MV-4-11 (cell line): ENCODE results near the gene HSPB1.
"Not testable (repeated sequence)": the region's sequence is repeated elsewhere in the genome, so short reads cannot be mapped to it uniquely, and the experiment has no call there.

ENCODE experiments used
- DNase-seq: peaks from one replicate; lab custom pipeline; 2025; lab: John Stamatoyannopoulos, UW

Gene HSPB1

GRCh38 chr7:76302347-76303201 is at the start of gene HSPB1:
TSS of gene HSPB1 (plus strand) at chr7:76302673. CDS start at chr7:76302713, 40 bp downstream.
- DNase-seq, result peak; percentile 82

GRCh38 chr7:76254781-76255180 is 47.7 kb upstream of the HSPB1 start:
- DNase-seq, result no peak

- DNase-seq, result no peak
Measured at GRCh38 chr7:76257973-76258372, 44.5 kb upstream of the HSPB1 start.

- no peak for DNase-seq
Measured at GRCh38 chr7:76259124-76260093, 43.1 kb upstream of the HSPB1 start.

GRCh38 chr7:76260171-76260703 is 42.2 kb upstream of the HSPB1 start:
- no peak for DNase-seq

- DNase-seq, result no peak
Measured at GRCh38 chr7:76261329-76261728, 41.1 kb upstream of the HSPB1 start.

DNA sequence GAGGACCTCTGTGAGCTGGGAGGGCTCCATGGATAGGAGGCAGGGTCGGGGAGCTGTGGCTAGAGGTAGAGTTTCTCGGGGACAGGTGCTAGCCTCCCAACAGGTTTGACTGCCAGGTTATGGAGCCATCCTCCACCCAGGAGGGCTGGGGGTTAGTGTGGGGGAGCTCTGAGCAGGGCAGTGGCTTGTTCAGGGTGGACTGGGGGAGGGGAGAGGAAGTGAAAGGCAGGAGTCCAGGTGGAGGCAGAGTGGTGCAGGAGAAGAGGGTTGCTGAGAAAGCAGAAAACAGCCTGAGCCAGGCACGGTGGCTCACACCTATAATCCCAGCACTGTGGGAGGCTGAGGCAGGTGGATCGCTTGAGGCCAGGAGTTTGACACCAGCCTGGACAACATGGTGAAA is 40.5 kb upstream of the HSPB1 start:
- DNase-seq, result no peak

DNA sequence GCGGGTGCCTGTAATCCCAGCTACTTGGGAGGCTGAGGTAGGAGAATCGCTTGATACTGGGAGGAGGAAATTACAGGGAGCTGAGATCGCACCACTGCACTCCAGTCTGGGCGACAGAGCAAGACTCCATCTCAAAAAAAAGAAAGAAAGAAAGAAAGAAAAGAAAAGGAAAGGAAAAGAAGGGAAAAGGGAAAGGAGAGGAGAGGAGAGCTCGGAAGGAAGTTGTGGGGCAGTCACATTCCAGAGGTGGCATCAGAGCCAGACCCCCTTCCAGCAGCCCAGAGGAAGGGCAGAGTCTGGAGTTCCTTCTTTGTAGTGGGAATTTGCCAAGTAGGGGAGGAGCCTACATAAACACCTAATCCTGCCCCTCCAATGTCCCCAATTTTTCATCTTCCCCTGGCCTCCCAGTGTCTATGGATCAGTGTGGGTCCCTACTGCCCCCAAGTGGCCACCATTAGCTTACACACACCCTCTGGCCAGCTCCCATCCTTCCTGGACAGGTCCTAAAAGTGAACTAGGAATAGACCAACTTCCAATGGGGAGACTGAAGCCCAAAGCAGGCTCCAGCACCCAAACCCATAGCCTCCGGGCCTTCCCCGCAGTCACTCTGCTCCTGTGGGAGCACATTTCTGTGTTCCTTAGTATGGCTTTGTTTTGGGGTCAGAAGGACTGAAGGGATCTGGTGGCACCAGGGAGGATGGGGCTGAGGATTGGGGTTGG is 39.6 kb upstream of the HSPB1 start:
- peak; percentile 32 for DNase-seq

DNA sequence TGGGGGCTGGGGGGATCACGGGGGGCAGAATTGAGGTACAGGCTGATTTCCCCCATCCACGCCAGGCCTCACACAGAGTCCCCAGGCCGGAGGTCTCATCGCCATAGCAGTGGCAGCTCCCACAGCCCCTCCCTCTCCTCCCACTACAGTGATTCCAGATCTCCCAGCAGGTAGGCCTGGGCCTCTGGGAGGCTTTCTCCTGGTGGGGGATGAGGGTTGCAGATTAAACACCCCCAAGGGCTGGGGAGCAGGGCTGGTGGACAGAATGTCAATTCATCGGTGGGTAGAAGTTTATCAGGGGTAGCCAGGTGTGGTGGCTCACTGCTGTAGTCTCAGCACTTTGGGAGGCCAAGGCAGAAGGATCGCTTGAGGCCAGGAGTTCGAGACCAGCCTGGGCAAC is 37.2 kb upstream of the HSPB1 start:
- DNase-seq, result no peak

DNA sequence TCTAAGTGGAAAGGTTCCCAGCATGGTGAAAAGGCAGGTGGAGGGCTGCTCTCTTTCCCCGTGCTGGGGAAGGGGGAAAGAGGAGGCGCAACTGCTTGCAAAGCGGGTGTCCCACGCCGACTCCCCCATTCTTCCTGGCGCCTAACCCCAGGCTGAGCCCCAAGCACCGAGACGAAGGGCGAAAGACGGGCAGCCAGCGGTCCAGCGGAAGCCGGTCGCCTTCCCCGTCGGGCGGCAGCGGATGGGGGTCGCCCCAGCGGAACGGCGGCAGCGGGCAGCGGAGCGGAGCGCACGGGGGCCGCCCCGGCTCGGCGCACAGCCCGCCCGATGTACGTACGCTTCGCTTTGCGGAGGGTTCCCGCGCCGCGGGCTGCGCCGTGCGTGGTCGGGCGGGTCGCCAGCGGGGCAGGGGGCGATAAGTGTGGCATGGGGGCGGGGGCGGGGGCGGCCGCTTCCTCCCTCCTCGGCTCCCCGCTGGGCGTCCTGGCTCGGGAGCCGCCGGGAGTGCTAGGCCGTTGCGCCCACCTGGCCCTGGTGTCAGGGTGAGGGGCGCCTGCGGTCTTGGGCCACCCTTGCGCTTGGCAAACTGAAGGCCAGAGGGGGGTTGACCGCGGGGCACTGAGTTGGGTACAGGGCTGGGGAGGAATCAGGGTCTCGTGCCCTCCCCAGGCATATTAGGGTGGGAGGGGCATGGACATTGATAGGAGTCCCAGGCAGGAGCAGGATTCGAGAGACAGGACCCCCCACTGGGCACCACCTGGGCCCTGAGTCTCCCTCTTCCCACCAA is 35.2 kb upstream of the HSPB1 start:
- no peak for DNase-seq

- DNase-seq, result no peak
Measured at GRCh38 chr7:76267894-76268183, 34.6 kb upstream of the HSPB1 start.

GRCh38 chr7:76268376-76268775 is 34.1 kb upstream of the HSPB1 start:
- no peak for DNase-seq

DNA sequence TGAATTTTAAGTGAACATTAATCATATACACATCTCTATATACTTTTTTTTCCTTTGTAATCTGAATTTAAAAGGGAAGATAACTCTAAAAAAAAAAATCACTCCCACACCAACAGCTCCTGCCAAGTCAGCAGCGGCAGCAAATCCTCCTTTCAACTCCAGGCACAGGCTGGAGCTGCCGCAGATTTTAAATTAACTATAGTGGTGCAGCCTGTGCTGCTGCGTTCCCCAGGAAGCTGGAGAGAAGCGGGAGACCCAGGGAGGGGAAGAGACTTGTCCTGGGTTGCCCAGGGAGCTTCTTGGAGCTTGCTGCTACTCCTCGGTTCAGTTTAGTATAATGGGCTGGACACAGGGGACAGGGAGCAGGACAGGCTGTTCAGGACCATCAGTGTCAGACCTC is 32.6 kb upstream of the HSPB1 start:
- DNase-seq, result no peak

DNA sequence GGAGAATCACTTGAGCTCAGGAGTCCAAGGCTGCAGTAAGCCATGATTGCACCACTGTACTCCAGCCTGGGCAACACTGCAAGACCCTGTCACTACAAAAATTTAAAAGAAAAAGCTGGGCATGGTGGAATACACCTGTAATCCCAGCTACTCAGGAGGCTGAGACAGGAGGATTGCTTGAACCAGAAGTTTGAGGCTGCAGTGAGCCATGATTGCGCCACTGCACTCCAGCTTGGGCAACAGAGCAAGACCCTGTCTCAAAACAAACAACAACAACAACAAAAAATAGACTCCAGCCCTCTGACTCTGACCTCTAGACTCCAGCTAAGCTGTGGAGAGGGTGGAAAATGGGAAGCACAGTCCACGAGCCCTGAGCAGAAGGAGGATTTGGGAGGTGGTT is 31.1 kb upstream of the HSPB1 start:
- DNase-seq, result not testable (repeated sequence)

DNA sequence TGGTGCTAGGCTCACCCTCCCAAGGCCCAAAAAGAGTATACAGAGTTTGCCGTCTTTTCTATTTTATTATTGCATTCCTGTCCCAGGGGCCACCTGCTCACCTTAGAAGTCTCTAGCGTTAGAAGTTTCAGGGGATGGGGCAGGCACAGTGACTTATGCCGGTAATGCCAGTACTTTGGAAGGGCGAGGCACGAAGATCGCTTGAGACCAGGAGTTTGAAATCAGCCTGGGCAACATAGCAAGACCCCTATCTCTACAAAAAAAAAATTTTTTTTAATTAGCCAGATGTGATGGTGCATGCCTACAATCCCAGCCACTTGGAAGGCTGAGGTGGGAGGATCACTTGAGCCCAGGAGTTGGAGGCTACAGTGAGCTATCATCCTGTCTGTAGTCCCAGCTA is 30.3 kb upstream of the HSPB1 start:
- no peak for DNase-seq

GRCh38 chr7:76272851-76273497 is 29.5 kb upstream of the HSPB1 start:
- no peak for DNase-seq

DNA sequence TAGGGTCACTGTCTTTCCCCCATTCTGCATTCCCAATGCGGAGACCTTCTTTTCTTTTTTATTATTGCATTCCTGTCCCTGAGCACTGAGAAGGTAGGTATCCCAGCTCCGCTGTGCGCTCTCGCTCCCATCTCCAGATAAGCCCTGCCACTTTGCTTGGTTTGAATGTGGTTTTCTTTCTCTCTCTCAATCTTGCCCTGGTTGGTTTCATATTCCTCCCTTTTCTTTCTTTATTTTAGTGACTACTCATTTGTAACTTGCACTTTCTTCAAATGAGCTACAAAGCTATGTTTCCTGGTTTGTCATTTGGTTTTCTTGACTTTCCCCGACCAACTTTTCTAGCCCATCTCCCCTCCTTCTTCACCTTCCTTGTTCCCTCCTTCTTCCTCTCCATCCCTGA is 29.0 kb upstream of the HSPB1 start:
- DNase-seq, result no peak

DNA sequence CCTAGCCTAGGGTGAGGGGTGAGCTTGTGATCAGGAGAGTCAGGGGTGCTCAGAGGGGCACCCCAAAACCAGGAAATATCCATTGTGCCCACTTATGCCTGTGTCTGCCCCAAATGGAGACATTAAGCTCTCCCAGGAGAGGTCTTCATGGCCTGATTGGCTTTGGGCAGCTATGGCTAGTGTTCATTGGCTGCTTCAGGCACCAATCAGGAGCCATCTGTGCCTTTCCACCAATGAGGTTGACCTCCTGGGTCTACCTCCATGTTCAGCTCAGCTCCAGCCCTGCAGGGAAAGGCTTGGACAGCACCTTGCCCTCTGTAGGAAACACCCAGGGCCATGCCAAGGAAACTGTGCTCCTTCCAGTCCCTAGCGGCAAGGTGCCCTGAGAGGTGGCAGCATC is 23.9 kb upstream of the HSPB1 start:
- no peak for DNase-seq

DNA sequence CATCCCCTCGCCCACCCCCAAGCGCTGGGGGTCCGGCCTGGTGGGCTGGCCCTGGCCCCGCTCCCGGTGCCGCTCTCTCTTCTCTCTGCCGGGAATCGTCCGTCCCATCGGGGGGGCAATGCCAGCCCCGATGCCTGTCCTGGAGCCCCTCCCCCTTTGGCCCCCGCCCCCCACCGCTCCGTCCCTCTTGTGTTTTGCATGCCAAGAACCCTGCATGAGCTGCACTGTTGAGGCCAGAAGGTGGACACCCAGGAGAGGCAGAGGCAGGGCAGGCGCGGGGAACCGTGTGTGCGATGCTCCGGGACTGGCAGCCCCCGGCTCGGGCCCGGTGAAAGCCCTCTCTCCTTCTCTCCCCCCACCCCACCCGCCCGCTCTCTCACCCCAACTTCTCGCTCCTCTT is 22.1 kb upstream of the HSPB1 start:
- DNase-seq, result no peak

DNA sequence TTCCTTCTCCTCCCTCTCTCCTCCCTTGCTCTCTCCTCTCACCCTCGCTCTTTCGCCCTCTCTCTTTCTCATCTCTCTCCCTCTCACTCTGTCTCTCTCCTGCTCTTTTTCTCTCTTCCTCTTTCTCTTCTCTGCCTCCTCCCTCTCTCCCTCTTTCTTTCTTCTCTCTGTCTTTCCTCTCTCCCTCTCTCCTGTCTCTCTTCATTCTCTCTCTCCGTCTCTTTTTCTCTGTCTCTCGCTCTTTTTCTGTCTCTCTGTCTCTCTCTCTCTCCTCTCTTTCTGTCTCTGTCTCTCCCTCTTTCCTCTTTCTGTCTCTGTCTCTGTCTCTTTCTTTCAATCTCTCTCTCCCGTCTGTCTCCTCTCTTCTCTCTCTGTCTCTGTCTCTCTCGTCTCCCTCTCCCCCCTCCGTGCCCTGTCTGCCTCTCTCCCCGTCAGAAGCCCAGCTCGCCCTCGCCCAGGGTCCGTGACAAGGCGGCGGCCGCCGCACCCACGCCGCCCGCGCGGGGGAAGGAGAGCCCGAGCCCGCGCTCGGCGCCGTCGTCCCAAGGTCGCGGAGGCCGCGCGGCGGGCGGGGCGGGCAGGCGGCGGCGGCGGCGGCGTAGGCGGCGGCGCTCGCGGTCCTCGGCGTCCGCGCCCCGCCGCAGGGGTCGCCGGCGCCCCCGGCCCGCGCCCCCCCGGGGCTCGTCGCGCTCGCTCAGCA is 21.3 kb upstream of the HSPB1 start:
- DNase-seq, result no peak
